ENCODE data around the gene CTTNBP2NL. TPM values are rescaled to one million over a fixed set of nuclear protein-coding genes. Genes with fewer than 3 reads are reported as not detected.
A peak's percentile ranks its signal among the peaks of the same experiment; 100 is the strongest.
"Not testable (repeated sequence)": the region's sequence is repeated elsewhere in the genome, so short reads cannot be mapped to it uniquely, and the experiment has no call there.

CTTNBP2NL gene
- total and polyA plus RNA-seq, 2 of the 4 experiments (the other 2 are of a cell fraction) = 12.4 to 22.0 TPM

GRCh38 chr1:112466078-112466660 lies 70.2 kb downstream of the CTTNBP2NL start (continued):
- peak; percentile 100 for TF ChIP-seq MXI1 (IDR thresholded peaks at IDR 0.05; ENCODE audit: borderline replicate concordance, low read depth, low read length)
- TF ChIP-seq BHLHE40 (IDR thresholded peaks at IDR 0.05; ENCODE audit: low read depth, low read length) = peak; percentile 89

- H3K18ac ChIP-seq (ENCODE audit: low read depth, low read length); H3K4me1 ChIP-seq (ENCODE audit: control insufficient read depth, insufficient read depth, low read length); H3K4me2 ChIP-seq (ENCODE audit: low read depth, low read length); POLR2A ChIA-PET (ENCODE audit: unreplicated experiment); H2BK20ac ChIP-seq (ENCODE audit: low read depth, low read length); H3K9me3 ChIP-seq (ENCODE audit: control insufficient read depth, insufficient read depth, low read length); ATAC-seq (ENCODE audit: low read depth); H3K9ac ChIP-seq (ENCODE audit: low read depth, low read length); H2AK5ac ChIP-seq (ENCODE audit: low read depth, low read length); H4K5ac ChIP-seq (ENCODE audit: low read depth, low read length); H4K8ac ChIP-seq (ENCODE audit: low read depth in 2 of 2, low read length in 2 of 2); in situ Hi-C loops (cut with MboI; ENCODE audit: low sequenced_read_pairs); H3K4ac ChIP-seq (ENCODE audit: low read depth, low read length); H3K27ac ChIP-seq (ENCODE audit: insufficient read depth, low read length); H3K4me3 ChIP-seq (ENCODE audit: insufficient read depth, low read depth, low read length); H3K56ac ChIP-seq (ENCODE audit: extremely low read depth, insufficient read depth, low read length); H2BK15ac ChIP-seq (ENCODE audit: low read depth, low read length); H2BK5ac ChIP-seq (ENCODE audit: low read depth, low read length, poor library complexity, severe bottlenecking); H2AFZ ChIP-seq (replicated peaks; ENCODE audit: low read length, poor library complexity); dilution Hi-C loops (cut with HindIII; ENCODE audit: low sequenced_read_pairs, unreplicated experiment); intact Hi-C loops (cut with micrococcal nuclease); H3K14ac ChIP-seq (replicated peaks; ENCODE audit: low read depth, low read length); H4K20me1 ChIP-seq (ENCODE audit: insufficient read depth, low read length); H3K27me3 ChIP-seq (ENCODE audit: control insufficient read depth, insufficient read depth, low read length); H3K79me1 ChIP-seq (ENCODE audit: low read depth in 1 of 2, low read length in 2 of 2); H3K36me3 ChIP-seq (ENCODE audit: control insufficient read depth, insufficient read depth, low read length); DNase-seq; H2BK120ac ChIP-seq (ENCODE audit: low read depth, low read length); CTCF ChIA-PET; H2AK9ac ChIP-seq (replicated peaks; ENCODE audit: low read depth, low read length, poor library complexity); H3K23ac ChIP-seq (ENCODE audit: low read depth, low read length); H4K91ac ChIP-seq (ENCODE audit: insufficient read depth, low read depth, low read length); BruUV-seq (replicated peaks): not testable (repeated sequence)
- WGBS, 2 experiments (ENCODE audit: extremely low coverage in 2 of 2, insufficient read length in 1 of 2) = no CpG with 5 or more reads among the region's 7 CpGs
- H3K9me1 ChIP-seq (ENCODE audit: insufficient read depth, low read length) = peaks cover 15% of the 10 kb centered on the region
Measured at GRCh38 chr1:112470324-112470723, 74.3 kb downstream of the CTTNBP2NL start.
